Lung (tissue), 12 donors: ENCODE data around the gene EPS8L1. TPM values are rescaled to one million over a fixed set of nuclear protein-coding genes. Genes with fewer than 3 reads are reported as not detected.

Experiments used
- ATAC-seq: fragments of 200-7000 bp; cut with Tn5 transposase; one replicate; pipeline ENCODE4 v1.9.1; 2020; ENCODE audit warnings: moderate number of reproducible peaks; ENCODE audit not compliant: insufficient read depth, low FRiP score
- DNase-seq, 3 donors: peaks; one replicate each; pipeline ENCODE4 v3.0.0-alpha.2; 2013 to 2017
- H3K27ac ChIP-seq, 2 donors: one replicate each; pipeline ENCODE4 v1.5.1; 2013; ENCODE audit warnings: mild to moderate bottlenecking in 2 of 2, moderate library complexity in 2 of 2, control low read depth in 1 of 2, inconsistent platforms in 1 of 2, low read depth in 1 of 2, low read length in 1 of 2
- H3K27me3 ChIP-seq, 3 donors: one replicate each; pipeline ENCODE4 v1.5.1; 2013; ENCODE audit warnings: low read length in 2 of 3; ENCODE audit not compliant: control insufficient read depth in 3 of 3, insufficient read depth in 3 of 3
- H3K36me3 ChIP-seq, 4 donors: one replicate each; pipeline ENCODE4 v1.5.1; 2013; ENCODE audit warnings: low read length in 4 of 4, mild to moderate bottlenecking in 1 of 4, moderate library complexity in 1 of 4; ENCODE audit not compliant: control insufficient read depth in 4 of 4, insufficient read depth in 4 of 4
- H3K4me1 ChIP-seq, 5 donors: one replicate each; pipeline ENCODE4 v1.5.1; 2013; ENCODE audit warnings: low read length in 5 of 5, mild to moderate bottlenecking in 2 of 5, moderate library complexity in 1 of 5; ENCODE audit not compliant: control insufficient read depth in 5 of 5, insufficient read depth in 5 of 5
- H3K4me3 ChIP-seq: one replicate; pipeline ENCODE4 v1.5.1; 2013; ENCODE audit warnings: mild to moderate bottlenecking, control low read depth, moderate library complexity
- H3K9ac ChIP-seq, 2 donors: one replicate each; pipeline ENCODE4 v1.5.1; 2013; ENCODE audit warnings: low read length in 2 of 2, control low read depth in 1 of 2; ENCODE audit not compliant: insufficient read depth in 1 of 2
- H3K9me3 ChIP-seq, 4 donors: one replicate each; pipeline ENCODE4 v1.5.1; 2013; ENCODE audit warnings: low read length in 3 of 4, mild to moderate bottlenecking in 1 of 4, moderate library complexity in 1 of 4; ENCODE audit not compliant: control insufficient read depth in 4 of 4, insufficient read depth in 3 of 4
- WGBS, 2 donors: extraction: QIAGEN DNeasy Blood & Tissue Kit; methylation state at CpG; one replicate each; pipeline ENCODE4 v1.1.7; 2013; 5-methylcytosine and 5-hydroxymethylcytosine counted together
- polyA plus RNA-seq, 2 donors: library from polyadenylated mRNA; stranded (reverse); fragments of 200-250 nt; gene quantifications; one replicate each; pipeline ENCODE4 v1.2.1, GENCODE V29; 2013
- total RNA-seq, 2 donors: library from RNA; depleted of rRNA in 1 of 2; stranded (reverse); fragments of >200 nt in 1 of 2; gene quantifications; one replicate each; pipeline ENCODE4 v1.2.1, GENCODE V29; 2014 to 2021
- TF ChIP-seq, protein P1 (sequence below): IDR thresholded peaks from 2 replicates; pipeline ENCODE4 v1.5.1; 2012; ENCODE audit warnings: mild to moderate bottlenecking; ENCODE audit errors: control extremely low read depth, extremely low read depth
- donor health status: control.
- donor health status: control.
- donor health status: Bipolar disorder and iron deficiency.
- donor health status: healthy.
- donor health status: DM: yes; HTN: yes; CAD: no.

The EPS8L1 gene
- total and polyA plus RNA-seq, 4 donors: 19.5 to 61.8 (median 36.8) TPM

DNA sequence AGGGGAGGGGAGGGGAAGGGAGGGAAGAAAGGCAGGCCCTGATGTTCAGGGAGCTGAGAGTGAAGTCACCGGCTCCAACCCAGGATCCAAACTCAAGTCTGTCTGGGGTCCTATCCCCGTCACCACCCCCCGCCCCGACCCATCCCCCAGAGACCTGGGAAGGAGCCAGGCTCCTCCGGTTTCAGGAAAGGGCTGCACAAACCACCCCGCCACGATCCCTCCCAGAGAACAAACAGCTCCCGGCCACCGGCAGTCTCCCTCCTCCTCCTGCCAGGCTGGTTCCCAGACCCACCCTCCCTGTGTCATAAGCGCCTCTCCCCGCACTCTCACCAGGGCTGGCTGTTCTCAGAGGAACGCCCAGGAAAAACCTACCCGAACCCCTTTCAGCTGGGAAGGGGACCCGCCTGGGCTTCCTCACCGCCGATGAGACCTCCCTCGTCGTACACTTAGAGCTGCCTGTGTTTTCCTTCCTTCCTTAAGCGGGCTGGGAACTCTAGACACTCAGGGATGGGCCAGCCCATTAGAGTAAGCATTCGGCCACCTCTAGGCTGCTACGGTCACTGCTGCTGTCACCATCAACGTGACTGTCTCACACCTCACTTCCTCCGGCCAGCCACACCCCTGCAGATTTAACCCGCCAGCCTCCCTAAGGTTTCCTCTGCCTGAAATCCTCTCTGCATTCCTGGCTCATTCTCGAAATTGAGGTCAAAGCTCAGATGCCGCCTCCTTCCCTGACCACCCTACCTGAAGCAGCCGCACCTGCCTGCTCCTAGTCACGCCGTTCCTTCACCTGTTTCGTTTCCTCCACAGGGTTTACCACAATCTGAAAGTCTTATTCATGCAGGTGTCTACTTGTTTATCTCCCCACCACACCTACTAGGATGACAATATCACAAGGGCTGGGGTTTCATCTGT is 6.5 kb upstream of the EPS8L1 start:
- DNase-seq (peak; percentile 29 to 59 (median 56)), ATAC-seq (peak; percentile 72)
- Histone ChIP-seq H3K9me3 (peaks cover 0 to 3% (median 0%) of the 10 kb centered on the region in 4 donors), H3K27ac (peak overlapping the region in 1 of 2 donors; percentile 35), H3K27me3 (peaks cover 0 to 20% (median 18%) of the 10 kb centered on the region in 3 donors), H3K9ac (no peak overlapping the region), H3K4me1 (peaks cover 0 to 2% (median 0%) of the 10 kb centered on the region in 5 donors), H3K4me3 (peak overlapping the region; percentile 10), H3K36me3 (no peaks in the 10 kb centered on the region)
- 4% methylated on average over 29 to 30 of the region's 30 CpGs for WGBS, 2 donors
- TF ChIP-seq, protein P1, sequence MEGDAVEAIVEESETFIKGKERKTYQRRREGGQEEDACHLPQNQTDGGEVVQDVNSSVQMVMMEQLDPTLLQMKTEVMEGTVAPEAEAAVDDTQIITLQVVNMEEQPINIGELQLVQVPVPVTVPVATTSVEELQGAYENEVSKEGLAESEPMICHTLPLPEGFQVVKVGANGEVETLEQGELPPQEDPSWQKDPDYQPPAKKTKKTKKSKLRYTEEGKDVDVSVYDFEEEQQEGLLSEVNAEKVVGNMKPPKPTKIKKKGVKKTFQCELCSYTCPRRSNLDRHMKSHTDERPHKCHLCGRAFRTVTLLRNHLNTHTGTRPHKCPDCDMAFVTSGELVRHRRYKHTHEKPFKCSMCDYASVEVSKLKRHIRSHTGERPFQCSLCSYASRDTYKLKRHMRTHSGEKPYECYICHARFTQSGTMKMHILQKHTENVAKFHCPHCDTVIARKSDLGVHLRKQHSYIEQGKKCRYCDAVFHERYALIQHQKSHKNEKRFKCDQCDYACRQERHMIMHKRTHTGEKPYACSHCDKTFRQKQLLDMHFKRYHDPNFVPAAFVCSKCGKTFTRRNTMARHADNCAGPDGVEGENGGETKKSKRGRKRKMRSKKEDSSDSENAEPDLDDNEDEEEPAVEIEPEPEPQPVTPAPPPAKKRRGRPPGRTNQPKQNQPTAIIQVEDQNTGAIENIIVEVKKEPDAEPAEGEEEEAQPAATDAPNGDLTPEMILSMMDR: no peak

DNA sequence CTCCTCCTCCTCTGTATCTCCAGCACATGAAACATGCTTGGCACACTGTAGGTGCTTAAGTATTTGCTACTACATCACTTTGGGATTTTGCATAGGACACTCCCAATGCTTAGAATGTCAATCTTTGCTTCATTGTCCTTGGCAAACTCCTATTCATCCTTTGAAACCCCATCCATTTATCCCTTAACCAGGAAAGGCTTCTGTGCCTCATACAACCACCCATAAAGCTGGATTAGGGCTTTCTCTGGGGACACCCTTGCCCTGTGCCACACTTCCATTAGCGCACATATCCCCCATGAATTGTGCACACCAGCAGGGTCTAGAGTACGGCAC is 5.8 kb upstream of the EPS8L1 start:
- DNase-seq (no peak), ATAC-seq (no peak)
- Histone ChIP-seq H3K27ac (peak overlapping the region in 1 of 2 donors; percentile 35), H3K9ac (no peak overlapping the region), H3K9me3 (peaks cover 0 to 4% (median 0%) of the 10 kb centered on the region in 4 donors), H3K4me1 (peaks cover 0 to 2% (median 0%) of the 10 kb centered on the region in 5 donors), H3K27me3 (peaks cover 0 to 20% (median 18%) of the 10 kb centered on the region in 3 donors), H3K36me3 (no peaks in the 10 kb centered on the region), H3K4me3 (no peak overlapping the region)
- 97% methylated on average over 2 of the region's 2 CpGs for WGBS, 2 donors
- TF ChIP-seq, protein P1: no peak

DNA sequence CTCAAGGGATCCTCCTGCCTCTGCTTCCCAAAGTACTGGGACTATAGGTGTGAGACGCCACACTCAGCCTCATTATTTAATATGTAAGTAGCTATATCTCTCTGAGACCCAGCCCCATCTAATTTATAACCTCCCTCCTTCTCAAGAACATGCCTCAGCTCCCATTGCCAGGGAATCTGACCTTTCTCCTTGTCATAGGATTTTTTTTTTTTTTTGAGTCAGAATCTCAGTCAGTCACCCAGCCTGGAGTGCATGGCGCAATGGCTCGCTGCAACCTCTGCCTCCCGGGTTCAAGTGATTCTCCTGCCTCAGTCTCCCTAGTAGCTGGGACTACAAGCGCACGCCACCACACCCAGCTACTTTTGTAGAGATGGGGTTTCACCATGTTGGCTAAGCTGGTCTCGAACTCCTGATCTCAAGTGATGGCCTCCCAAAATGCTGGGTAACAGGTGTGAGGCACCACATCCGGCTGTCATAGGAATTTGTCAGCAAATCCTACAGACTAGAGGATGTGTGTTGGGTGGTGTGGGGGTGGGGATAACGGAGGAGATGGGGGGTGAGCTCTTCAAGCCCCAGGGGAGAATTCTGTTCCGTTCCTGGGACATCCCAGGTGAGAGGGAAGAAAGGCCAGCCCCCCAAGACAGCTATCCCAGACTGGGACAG is 5.1 kb upstream of the EPS8L1 start:
- TF ChIP-seq, protein P1: no peak
- peaks cover 0 to 4% (median 0%) of the 10 kb centered on the region in 4 donors for H3K9me3 ChIP-seq
- 80 to 92% methylated on average over 10 of the region's 10 CpGs for WGBS, 2 donors
- no peaks in the 10 kb centered on the region for H3K36me3 ChIP-seq
- no peak overlapping the region for H3K27ac ChIP-seq
- H3K4me1 ChIP-seq: peaks cover 0 to 2% (median 0%) of the 10 kb centered on the region in 5 donors
- H3K4me3 ChIP-seq: no peak overlapping the region
- H3K9ac ChIP-seq: no peak overlapping the region
- no peak for ATAC-seq
- H3K27me3 ChIP-seq: peaks cover 0 to 20% (median 18%) of the 10 kb centered on the region in 3 donors
- no peak for DNase-seq
